Measurements from ENCODE around the gene LMF1. TPM values are rescaled to one million over a fixed set of nuclear protein-coding genes. Genes with fewer than 3 reads are reported as not detected.

LMF1 gene
- total and polyA plus RNA-seq, 9 of the 15 experiments (the other 6 are each of a cell fraction or from before 2014, with no cell fraction given): 0.11 to 1.6 (median 0.55) TPM; not detected in 1

DNA sequence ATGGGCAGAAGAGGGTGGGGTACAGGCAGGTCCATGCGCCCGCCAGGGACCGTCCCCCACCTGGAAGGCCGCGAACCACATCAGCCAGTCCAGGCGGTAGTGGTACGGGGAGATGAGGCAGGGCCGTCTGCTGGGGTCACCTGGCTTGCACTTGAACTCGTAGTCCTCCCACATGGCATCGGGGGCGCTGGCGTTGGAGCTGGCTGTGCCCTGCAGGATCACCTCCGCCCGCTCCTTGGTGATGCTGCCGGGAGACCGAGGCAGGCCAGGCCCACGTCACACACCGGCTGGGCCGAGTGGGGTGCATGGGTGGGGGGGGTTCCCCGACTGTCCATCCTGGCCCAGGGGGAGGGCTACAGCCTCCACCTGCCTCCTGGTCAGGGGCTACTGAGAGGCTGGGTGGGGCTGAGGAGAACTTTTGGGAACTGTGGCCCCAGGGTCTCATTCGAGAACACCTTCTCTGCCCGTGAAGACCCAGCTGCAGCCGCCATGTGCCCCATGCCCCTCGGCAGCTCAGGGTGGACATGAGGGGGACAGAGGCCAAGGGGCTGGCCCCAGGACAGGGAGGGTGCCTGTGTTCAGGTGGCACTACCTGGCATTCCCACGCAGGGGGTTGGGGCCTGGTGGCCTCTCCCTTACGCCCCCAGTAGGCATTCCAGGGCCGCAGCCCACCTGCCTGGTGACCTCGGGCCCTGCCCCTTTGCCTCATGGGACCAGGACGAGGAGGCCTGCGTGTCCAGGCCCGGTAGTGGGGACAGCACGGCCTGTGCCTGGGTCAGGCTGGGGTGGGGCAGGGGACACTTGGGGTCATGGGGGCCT, 100.8 kb downstream of the LMF1 start:
- H3K4me2 ChIP-seq (ENCODE audit: insufficient read depth, low read length): no peak overlapping the region
- ChIA-PET CTCF (ENCODE audit: low intra/inter-chr PET ratio) (no interaction called here), POLR2A (interaction anchor here (0.6 to 1.6 kb wide), 4 partner anchors 14 to 231 kb away, joined by 3 to 4 read pairs (median 3); no protein-coding TSS in a partner anchor)
- WGBS (ENCODE audit: insufficient coverage, low coverage, missing lambda C conversion rate): 9% methylated on average over 29 of the region's 32 CpGs
- no peak overlapping the region for H3K27ac ChIP-seq (ENCODE audit: extremely low read depth, low read depth, low read length)
- H3K27me3 ChIP-seq (ENCODE audit: control insufficient read depth in 2 of 2, insufficient read depth in 2 of 2, low read length in 2 of 2): peaks cover 44 to 85% of the 10 kb centered on the region in 2 experiments; a peak in 4 of 5 replicates
- intact Hi-C loops (cut with micrococcal nuclease) (no loop called here), in situ Hi-C loops (cut with MboI) (no loop called here)
- no peak overlapping the region for H3K4me3 ChIP-seq
- DNase-seq (ENCODE audit: extremely low read depth in 1 of 4, low spot score in 3 of 4) (no peak), FAIRE-seq (no peak), ATAC-seq (no peak)
- no peaks in the 10 kb centered on the region for H3K79me2 ChIP-seq (ENCODE audit: control insufficient read depth, insufficient read depth, low read length)
- H3K9me1 ChIP-seq (ENCODE audit: control insufficient read depth, insufficient read depth, low read length): peaks cover 3% of the 10 kb centered on the region
- H3K9me3 ChIP-seq (replicated peaks; ENCODE audit: control insufficient read depth, insufficient read depth, low read depth, low read length): no peaks in the 10 kb centered on the region
- H2AFZ ChIP-seq (ENCODE audit: low read depth, low read length): no peak overlapping the region
- BruUV-seq (replicated peaks): no TSS peak
- no peak overlapping the region for H3K9ac ChIP-seq (ENCODE audit: insufficient read depth in 1 of 2, low read depth in 2 of 2, low read length in 2 of 2)
- peaks cover 0 to 49% of the 10 kb centered on the region in 2 experiments; a peak in 3 of 5 replicates for H3K4me1 ChIP-seq (replicated peaks in 1 of 2; ENCODE audit: control insufficient read depth in 2 of 2, insufficient read depth in 2 of 2, low read length in 2 of 2)
- no peaks in the 10 kb centered on the region for H3K36me3 ChIP-seq (ENCODE audit: control insufficient read depth, insufficient read depth, low read length)
- H4K20me1 ChIP-seq (replicated peaks; ENCODE audit: control insufficient read depth, insufficient read depth, low read length): peaks cover 27% of the 10 kb centered on the region; the same call in 1 of the 2 replicates
- TF ChIP-seq POLR2A (conservative IDR thresholded peaks at IDR 0.05) (no peak), ZNF174 (CRISPR knock-in tag; IDR thresholded peaks at IDR 0.05) (no peak), ZSCAN29 (IDR thresholded peaks at IDR 0.05) (no peak), USF1 (CRISPR knock-in tag; IDR thresholded peaks at IDR 0.05) (no peak)
- TF ChIP-seq, protein P1, sequence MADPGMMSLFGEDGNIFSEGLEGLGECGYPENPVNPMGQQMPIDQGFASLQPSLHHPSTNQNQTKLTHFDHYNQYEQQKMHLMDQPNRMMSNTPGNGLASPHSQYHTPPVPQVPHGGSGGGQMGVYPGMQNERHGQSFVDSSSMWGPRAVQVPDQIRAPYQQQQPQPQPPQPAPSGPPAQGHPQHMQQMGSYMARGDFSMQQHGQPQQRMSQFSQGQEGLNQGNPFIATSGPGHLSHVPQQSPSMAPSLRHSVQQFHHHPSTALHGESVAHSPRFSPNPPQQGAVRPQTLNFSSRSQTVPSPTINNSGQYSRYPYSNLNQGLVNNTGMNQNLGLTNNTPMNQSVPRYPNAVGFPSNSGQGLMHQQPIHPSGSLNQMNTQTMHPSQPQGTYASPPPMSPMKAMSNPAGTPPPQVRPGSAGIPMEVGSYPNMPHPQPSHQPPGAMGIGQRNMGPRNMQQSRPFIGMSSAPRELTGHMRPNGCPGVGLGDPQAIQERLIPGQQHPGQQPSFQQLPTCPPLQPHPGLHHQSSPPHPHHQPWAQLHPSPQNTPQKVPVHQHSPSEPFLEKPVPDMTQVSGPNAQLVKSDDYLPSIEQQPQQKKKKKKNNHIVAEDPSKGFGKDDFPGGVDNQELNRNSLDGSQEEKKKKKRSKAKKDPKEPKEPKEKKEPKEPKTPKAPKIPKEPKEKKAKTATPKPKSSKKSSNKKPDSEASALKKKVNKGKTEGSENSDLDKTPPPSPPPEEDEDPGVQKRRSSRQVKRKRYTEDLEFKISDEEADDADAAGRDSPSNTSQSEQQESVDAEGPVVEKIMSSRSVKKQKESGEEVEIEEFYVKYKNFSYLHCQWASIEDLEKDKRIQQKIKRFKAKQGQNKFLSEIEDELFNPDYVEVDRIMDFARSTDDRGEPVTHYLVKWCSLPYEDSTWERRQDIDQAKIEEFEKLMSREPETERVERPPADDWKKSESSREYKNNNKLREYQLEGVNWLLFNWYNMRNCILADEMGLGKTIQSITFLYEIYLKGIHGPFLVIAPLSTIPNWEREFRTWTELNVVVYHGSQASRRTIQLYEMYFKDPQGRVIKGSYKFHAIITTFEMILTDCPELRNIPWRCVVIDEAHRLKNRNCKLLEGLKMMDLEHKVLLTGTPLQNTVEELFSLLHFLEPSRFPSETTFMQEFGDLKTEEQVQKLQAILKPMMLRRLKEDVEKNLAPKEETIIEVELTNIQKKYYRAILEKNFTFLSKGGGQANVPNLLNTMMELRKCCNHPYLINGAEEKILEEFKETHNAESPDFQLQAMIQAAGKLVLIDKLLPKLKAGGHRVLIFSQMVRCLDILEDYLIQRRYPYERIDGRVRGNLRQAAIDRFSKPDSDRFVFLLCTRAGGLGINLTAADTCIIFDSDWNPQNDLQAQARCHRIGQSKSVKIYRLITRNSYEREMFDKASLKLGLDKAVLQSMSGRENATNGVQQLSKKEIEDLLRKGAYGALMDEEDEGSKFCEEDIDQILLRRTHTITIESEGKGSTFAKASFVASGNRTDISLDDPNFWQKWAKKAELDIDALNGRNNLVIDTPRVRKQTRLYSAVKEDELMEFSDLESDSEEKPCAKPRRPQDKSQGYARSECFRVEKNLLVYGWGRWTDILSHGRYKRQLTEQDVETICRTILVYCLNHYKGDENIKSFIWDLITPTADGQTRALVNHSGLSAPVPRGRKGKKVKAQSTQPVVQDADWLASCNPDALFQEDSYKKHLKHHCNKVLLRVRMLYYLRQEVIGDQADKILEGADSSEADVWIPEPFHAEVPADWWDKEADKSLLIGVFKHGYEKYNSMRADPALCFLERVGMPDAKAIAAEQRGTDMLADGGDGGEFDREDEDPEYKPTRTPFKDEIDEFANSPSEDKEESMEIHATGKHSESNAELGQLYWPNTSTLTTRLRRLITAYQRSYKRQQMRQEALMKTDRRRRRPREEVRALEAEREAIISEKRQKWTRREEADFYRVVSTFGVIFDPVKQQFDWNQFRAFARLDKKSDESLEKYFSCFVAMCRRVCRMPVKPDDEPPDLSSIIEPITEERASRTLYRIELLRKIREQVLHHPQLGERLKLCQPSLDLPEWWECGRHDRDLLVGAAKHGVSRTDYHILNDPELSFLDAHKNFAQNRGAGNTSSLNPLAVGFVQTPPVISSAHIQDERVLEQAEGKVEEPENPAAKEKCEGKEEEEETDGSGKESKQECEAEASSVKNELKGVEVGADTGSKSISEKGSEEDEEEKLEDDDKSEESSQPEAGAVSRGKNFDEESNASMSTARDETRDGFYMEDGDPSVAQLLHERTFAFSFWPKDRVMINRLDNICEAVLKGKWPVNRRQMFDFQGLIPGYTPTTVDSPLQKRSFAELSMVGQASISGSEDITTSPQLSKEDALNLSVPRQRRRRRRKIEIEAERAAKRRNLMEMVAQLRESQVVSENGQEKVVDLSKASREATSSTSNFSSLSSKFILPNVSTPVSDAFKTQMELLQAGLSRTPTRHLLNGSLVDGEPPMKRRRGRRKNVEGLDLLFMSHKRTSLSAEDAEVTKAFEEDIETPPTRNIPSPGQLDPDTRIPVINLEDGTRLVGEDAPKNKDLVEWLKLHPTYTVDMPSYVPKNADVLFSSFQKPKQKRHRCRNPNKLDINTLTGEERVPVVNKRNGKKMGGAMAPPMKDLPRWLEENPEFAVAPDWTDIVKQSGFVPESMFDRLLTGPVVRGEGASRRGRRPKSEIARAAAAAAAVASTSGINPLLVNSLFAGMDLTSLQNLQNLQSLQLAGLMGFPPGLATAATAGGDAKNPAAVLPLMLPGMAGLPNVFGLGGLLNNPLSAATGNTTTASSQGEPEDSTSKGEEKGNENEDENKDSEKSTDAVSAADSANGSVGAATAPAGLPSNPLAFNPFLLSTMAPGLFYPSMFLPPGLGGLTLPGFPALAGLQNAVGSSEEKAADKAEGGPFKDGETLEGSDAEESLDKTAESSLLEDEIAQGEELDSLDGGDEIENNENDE (IDR thresholded peaks at IDR 0.05; ENCODE audit: low read depth, low read length): no peak
- TF ChIP-seq, protein P2, sequence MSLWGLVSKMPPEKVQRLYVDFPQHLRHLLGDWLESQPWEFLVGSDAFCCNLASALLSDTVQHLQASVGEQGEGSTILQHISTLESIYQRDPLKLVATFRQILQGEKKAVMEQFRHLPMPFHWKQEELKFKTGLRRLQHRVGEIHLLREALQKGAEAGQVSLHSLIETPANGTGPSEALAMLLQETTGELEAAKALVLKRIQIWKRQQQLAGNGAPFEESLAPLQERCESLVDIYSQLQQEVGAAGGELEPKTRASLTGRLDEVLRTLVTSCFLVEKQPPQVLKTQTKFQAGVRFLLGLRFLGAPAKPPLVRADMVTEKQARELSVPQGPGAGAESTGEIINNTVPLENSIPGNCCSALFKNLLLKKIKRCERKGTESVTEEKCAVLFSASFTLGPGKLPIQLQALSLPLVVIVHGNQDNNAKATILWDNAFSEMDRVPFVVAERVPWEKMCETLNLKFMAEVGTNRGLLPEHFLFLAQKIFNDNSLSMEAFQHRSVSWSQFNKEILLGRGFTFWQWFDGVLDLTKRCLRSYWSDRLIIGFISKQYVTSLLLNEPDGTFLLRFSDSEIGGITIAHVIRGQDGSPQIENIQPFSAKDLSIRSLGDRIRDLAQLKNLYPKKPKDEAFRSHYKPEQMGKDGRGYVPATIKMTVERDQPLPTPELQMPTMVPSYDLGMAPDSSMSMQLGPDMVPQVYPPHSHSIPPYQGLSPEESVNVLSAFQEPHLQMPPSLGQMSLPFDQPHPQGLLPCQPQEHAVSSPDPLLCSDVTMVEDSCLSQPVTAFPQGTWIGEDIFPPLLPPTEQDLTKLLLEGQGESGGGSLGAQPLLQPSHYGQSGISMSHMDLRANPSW (CRISPR knock-in tag; IDR thresholded peaks at IDR 0.05): no peak

All from K562 (cell line).